ENCODE measurements around the gene PPIL3.

DNA sequence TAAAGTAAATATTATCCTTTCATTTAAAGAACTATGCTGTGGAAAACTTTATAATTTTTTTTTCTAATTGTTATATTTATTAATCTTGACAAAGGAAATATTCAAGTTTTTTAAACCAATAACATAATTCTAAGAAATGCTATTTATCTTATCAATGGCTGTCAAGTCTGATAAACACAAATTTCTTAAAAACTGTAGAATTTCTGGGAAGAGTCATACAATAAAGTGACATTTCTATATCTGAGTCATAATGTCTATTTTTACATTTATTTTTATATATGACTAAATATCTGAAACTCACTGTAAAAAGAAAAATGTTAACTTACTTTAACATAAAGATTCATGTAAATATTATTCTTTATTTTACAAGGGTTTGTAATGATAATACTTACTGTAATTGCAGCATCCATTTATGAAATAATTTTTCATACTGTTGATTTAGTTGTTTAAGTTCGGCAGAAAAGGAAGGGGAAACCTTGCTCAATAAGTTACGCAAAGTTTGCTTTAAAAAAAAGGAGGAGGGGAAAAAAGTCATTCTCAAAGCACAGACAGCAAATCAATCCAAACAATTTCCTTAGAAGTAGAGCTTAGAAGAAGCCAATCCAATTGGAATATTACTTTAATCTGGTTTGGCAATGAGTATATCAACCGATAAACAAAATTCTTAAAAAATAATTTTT, 42.2 kb upstream of the PPIL3 start:
- no peak for TF ChIP-seq CTCF (IDR thresholded peaks at IDR 0.05)
- TF ChIP-seq, protein P1, sequence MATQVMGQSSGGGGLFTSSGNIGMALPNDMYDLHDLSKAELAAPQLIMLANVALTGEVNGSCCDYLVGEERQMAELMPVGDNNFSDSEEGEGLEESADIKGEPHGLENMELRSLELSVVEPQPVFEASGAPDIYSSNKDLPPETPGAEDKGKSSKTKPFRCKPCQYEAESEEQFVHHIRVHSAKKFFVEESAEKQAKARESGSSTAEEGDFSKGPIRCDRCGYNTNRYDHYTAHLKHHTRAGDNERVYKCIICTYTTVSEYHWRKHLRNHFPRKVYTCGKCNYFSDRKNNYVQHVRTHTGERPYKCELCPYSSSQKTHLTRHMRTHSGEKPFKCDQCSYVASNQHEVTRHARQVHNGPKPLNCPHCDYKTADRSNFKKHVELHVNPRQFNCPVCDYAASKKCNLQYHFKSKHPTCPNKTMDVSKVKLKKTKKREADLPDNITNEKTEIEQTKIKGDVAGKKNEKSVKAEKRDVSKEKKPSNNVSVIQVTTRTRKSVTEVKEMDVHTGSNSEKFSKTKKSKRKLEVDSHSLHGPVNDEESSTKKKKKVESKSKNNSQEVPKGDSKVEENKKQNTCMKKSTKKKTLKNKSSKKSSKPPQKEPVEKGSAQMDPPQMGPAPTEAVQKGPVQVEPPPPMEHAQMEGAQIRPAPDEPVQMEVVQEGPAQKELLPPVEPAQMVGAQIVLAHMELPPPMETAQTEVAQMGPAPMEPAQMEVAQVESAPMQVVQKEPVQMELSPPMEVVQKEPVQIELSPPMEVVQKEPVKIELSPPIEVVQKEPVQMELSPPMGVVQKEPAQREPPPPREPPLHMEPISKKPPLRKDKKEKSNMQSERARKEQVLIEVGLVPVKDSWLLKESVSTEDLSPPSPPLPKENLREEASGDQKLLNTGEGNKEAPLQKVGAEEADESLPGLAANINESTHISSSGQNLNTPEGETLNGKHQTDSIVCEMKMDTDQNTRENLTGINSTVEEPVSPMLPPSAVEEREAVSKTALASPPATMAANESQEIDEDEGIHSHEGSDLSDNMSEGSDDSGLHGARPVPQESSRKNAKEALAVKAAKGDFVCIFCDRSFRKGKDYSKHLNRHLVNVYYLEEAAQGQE (IDR thresholded peaks at IDR 0.05; ENCODE audit: insufficient read depth in 1 of 2, low read depth in 2 of 2, low read length in 1 of 2): no peak
